Measurements from ENCODE around the gene UBA52. TPM values are rescaled to one million over a fixed set of nuclear protein-coding genes. Genes with fewer than 3 reads are reported as not detected.
A peak's percentile ranks its signal among the peaks of the same experiment; 100 is the strongest.

The UBA52 gene
- total and polyA plus RNA-seq, 2 of the 13 experiments (the other 11 are each of a cell fraction or from before 2014, with no cell fraction given): 959 to 1,782 TPM

- peak; percentile 17; the same call in 1 of the 2 replicates for TF ChIP-seq UBTF (CRISPR knock-in tag; IDR thresholded peaks at IDR 0.05)
- 0 out of 2 replicates have a peak, but pooled peaks have one; percentile 38 for TF ChIP-seq BATF2 (CRISPR knock-in tag; IDR thresholded peaks at IDR 0.05)
- TF ChIP-seq AKAP8 (CRISPR knock-in tag; IDR thresholded peaks at IDR 0.05): peak; percentile 72; the same call in 1 of the 2 replicates
- peak; percentile 50; the same call in 1 of the 2 replicates for TF ChIP-seq GABPB1 (CRISPR knock-in tag; IDR thresholded peaks at IDR 0.05)
- TF ChIP-seq ZNF547 (CRISPR knock-in tag; IDR thresholded peaks at IDR 0.05): 0 out of 2 replicates have a peak, but pooled peaks have one; percentile 25
- no peak for TF ChIP-seq ZNF296 (CRISPR knock-in tag; conservative IDR thresholded peaks at IDR 0.05)
- no peak for TF ChIP-seq POLR2G (IDR thresholded peaks at IDR 0.05; ENCODE audit: low read depth, low read length)
- TF ChIP-seq PATZ1 (CRISPR knock-in tag; IDR thresholded peaks at IDR 0.05): peak; percentile 41; the same call in 1 of the 2 replicates
These were observed 41.3 kb downstream of the UBA52 start, which contains the start of gene TMEM59L (continued) for GRCh38 chr19:18612772-18613588.
